HepG2 (cell line): ENCODE data around the gene MED25. TPM values are rescaled to one million over a fixed set of nuclear protein-coding genes. Genes with fewer than 3 reads are reported as not detected.

Source experiments
- CCDC6 ChIP-seq: sonication (generic); formaldehyde crosslinking; IDR thresholded peaks from 2 replicates; pipeline ENCODE4 v1.8.1; 2022; ENCODE audit warnings: mild to moderate bottlenecking, missing genetic modification reagents, moderate library complexity
- GPBP1L1 ChIP-seq: sonication (generic); formaldehyde crosslinking; IDR thresholded peaks from 2 replicates; pipeline ENCODE4 v1.5.0; 2020; ENCODE audit warnings: mild to moderate bottlenecking, missing genetic modification reagents
- HDAC1 ChIP-seq: sonication (generic); formaldehyde crosslinking; IDR thresholded peaks from 2 replicates; pipeline ENCODE4 v1.5.1; 2020; ENCODE audit warnings: mild to moderate bottlenecking, missing genetic modification reagents
- JUND ChIP-seq: sonication (generic); formaldehyde crosslinking; IDR thresholded peaks from 2 replicates; pipeline ENCODE4 v1.8.0; 2022; ENCODE audit warnings: mild to moderate bottlenecking, missing genetic modification reagents
- LCORL ChIP-seq, 2 experiments: fragments of 450-650 bp in 1 of 2; sonication (generic) in 1 of 2; formaldehyde crosslinking in 1 of 2; IDR thresholded peaks; 2 replicates each; pipeline versions ENCODE4 v1.5.0 to v1.6.1; 2017 to 2020; ENCODE audit warnings: antibody characterized with exemption in 1 of 2, missing genetic modification reagents in 1 of 2
- MLX ChIP-seq: IDR thresholded peaks from 2 replicates; pipeline ENCODE4 v1.6.1; 2016
- MTF2 ChIP-seq: sonication (generic); formaldehyde crosslinking; IDR thresholded peaks from 2 replicates; pipeline ENCODE4 v1.5.0; 2020; ENCODE audit warnings: missing genetic modification reagents, borderline replicate concordance
- MYNN ChIP-seq: sonication (generic); formaldehyde crosslinking; IDR thresholded peaks from 2 replicates; pipeline ENCODE4 v1.4.0; 2020; ENCODE audit warnings: mild to moderate bottlenecking, low read depth, missing genetic modification reagents
- NFKBIZ ChIP-seq: IDR thresholded peaks from 2 replicates; pipeline ENCODE4 v1.6.1; 2018; ENCODE audit warnings: missing genetic modification reagents, missing compliant biosample characterization
- PBX2 ChIP-seq: IDR thresholded peaks from 2 replicates; pipeline ENCODE4 v1.6.1; 2016; ENCODE audit warnings: control low read depth
- PRMT3 ChIP-seq: sonication (generic); formaldehyde crosslinking; IDR thresholded peaks from 2 replicates; pipeline ENCODE4 v1.8.1; 2022; ENCODE audit warnings: low read depth, mild to moderate bottlenecking, moderate library complexity, missing genetic modification reagents, borderline replicate concordance
- RBAK ChIP-seq: sonication (generic); formaldehyde crosslinking; IDR thresholded peaks from 2 replicates; pipeline ENCODE4 v1.5.1; 2020; ENCODE audit warnings: mild to moderate bottlenecking, missing genetic modification reagents
- TCF7 ChIP-seq: sonication (generic); IDR thresholded peaks from 2 replicates; pipeline ENCODE4 v1.6.1; 2016; ENCODE audit warnings: antibody characterized with exemption, low read depth
- ZBTB26 ChIP-seq: IDR thresholded peaks from 2 replicates; pipeline ENCODE4 v1.6.1; 2016; ENCODE audit warnings: missing compliant biosample characterization, missing genetic modification reagents, borderline replicate concordance
- ZBTB42 ChIP-seq: sonication (generic); formaldehyde crosslinking; IDR thresholded peaks from 2 replicates; pipeline ENCODE4 v1.5.0; 2020; ENCODE audit warnings: mild to moderate bottlenecking, missing genetic modification reagents
- ZNF264 ChIP-seq: sonication (generic); formaldehyde crosslinking; IDR thresholded peaks from 2 replicates; pipeline ENCODE4 v1.4.0; 2020; ENCODE audit warnings: missing genetic modification reagents
- ZNF512B ChIP-seq: sonication (generic); formaldehyde crosslinking; IDR thresholded peaks from 2 replicates; pipeline ENCODE4 v1.5.1; 2020; ENCODE audit warnings: missing genetic modification reagents, mild to moderate bottlenecking, borderline replicate concordance
- ZNF530 ChIP-seq: sonication (generic); formaldehyde crosslinking; IDR thresholded peaks from 2 replicates; pipeline ENCODE4 v1.5.0; 2020; ENCODE audit warnings: low read depth, mild to moderate bottlenecking, missing genetic modification reagents
- ZNF580 ChIP-seq: IDR thresholded peaks from 2 replicates; pipeline ENCODE4 v1.6.1; 2016; ENCODE audit warnings: low read depth, borderline replicate concordance
- ZNF639 ChIP-seq: conservative IDR thresholded peaks from 2 replicates; pipeline ENCODE4 v1.6.1; 2018; ENCODE audit warnings: missing genetic modification reagents
- polyA plus RNA-seq, 8 experiments: library from polyadenylated mRNA; depleted of rRNA in 3 of 8; stranded (reverse) in 7 of 8; unstranded in 1 of 8; fragments of >200 nt; fragmentation: Illumina TruSeq in 4 of 8; extraction: Trizol in 4 of 8; gene quantifications; 2 replicates each; pipeline versions ENCODE4 v1.2.1 to v1.2.3, GENCODE V29; 2011 to 2016; ENCODE audit warnings: low read depth in 4 of 8, missing spikeins in 1 of 8, mixed read lengths in 1 of 8; ENCODE audit not compliant: insufficient read depth in 1 of 8
- total RNA-seq, 5 experiments: library from RNA; depleted of rRNA; stranded (reverse); fragments of >200 nt; fragmentation: Illumina TruSeq; extraction: Trizol; gene quantifications; 2 replicates each; pipeline ENCODE4 v1.2.3, GENCODE V29; 2016; ENCODE audit warnings: low read depth in 1 of 5

Gene MED25
- total and polyA plus RNA-seq, 2 of the 13 experiments (the other 11 are each of a cell fraction or from before 2014, with no cell fraction given): 11.1 to 15.1 TPM

- no peak for TF ChIP-seq ZNF530
- TF ChIP-seq MTF2 (CRISPR knock-in tag): no peak
- peak; percentile 70 for TF ChIP-seq ZNF639 (CRISPR knock-in tag)
- TF ChIP-seq MYNN (CRISPR knock-in tag): no peak
- TF ChIP-seq CCDC6 (CRISPR knock-in tag): peak; percentile 78; the same call in 1 of the 2 replicates
- TF ChIP-seq TCF7: no peak
- TF ChIP-seq NFKBIZ: no peak
- TF ChIP-seq RBAK: no peak
- TF ChIP-seq ZNF580 (CRISPR knock-in tag): no peak
- no peak for TF ChIP-seq ZNF512B
- no peak for TF ChIP-seq ZBTB26 (CRISPR knock-in tag)
- no peak for TF ChIP-seq ZBTB42 (CRISPR knock-in tag)
- no peak for TF ChIP-seq MLX (CRISPR knock-in tag)
- TF ChIP-seq PRMT3 (CRISPR knock-in tag): no peak
- no peak for TF ChIP-seq LCORL (IDR thresholded peaks at IDR 0.05)
- peak; percentile 87 for TF ChIP-seq LCORL (CRISPR knock-in tag; IDR thresholded peaks at IDR 0.05)
- no peak for TF ChIP-seq GPBP1L1
- TF ChIP-seq HDAC1: peak; percentile 30
- no peak for TF ChIP-seq PBX2 (CRISPR knock-in tag)
- no peak for TF ChIP-seq JUND
- no peak for TF ChIP-seq ZNF264 (CRISPR knock-in tag)
Measured at GRCh38 chr19:49850487-49851342, 32.6 kb downstream of the MED25 start, which contains the start of gene PTOV1 (continued).
